Measurements from ENCODE around the gene NUP58.
A peak's percentile ranks its signal among the peaks of the same experiment; 100 is the strongest.

Gene NUP58, protein sequence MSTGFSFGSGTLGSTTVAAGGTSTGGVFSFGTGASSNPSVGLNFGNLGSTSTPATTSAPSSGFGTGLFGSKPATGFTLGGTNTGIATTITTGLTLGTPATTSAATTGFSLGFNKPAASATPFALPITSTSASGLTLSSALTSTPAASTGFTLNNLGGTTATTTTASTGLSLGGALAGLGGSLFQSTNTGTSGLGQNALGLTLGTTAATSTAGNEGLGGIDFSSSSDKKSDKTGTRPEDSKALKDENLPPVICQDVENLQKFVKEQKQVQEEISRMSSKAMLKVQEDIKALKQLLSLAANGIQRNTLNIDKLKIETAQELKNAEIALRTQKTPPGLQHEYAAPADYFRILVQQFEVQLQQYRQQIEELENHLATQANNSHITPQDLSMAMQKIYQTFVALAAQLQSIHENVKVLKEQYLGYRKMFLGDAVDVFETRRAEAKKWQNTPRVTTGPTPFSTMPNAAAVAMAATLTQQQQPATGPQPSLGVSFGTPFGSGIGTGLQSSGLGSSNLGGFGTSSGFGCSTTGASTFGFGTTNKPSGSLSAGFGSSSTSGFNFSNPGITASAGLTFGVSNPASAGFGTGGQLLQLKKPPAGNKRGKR

DNA sequence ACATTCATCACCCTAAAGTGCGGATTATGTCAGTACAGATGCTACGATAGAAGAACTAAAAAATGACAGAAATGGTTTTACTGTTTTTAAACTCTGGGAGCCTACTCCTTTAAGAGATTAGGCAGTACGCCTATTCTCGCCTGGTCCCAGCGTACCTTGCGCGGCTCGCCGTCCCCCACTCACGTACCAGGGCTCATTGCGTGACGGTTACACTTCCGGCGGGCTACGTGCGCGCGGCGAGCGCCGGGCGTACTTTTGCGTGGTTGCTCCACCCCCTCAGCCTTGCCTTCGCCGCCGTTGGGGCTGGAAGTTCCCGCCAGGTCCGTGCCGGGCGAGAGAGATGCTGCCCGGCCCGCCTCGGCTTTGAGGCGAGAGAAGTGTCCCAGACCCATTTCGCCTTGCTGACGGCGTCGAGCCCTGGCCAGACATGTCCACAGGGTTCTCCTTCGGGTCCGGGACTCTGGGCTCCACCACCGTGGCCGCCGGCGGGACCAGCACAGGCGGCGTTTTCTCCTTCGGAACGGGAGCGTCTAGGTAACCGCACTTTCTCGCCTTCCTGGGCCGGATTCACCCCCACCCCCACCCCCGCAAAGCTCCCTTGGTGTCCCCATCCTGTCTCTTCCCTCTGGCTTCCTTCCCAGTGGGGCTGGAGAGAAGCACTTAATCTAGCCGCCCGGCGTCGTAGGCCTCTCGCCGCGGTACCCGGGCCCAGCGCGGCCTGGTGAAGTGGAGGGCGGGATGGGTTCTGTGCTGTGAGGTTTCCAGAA, at the start of gene NUP58:
TSS of gene NUP58 (plus strand) at position 279 of the 767 bp plus-strand sequence. CDS start at position 428, 149 bp downstream.
- DNase-seq, result peak; percentile 95

DNA sequence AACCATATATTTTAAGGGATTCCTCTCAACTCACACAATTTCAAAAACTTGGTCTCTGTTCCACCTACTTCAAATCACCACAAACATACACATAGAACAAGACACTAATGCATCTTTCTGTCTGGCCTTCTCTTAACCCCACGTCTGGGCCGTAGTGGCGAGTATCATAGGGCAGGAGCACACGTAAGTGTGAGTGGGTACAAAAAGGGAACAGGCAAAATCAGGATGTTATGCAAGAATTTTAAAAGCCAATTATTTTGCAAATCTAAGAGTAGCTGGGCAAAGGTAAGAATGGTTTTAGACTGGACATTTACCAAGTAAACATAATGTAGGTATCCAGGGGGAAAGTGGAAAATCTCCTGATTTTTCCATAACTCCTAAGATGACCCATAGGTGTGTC, 49.2 kb upstream of the NUP58 start:
- no peak for DNase-seq

DNA sequence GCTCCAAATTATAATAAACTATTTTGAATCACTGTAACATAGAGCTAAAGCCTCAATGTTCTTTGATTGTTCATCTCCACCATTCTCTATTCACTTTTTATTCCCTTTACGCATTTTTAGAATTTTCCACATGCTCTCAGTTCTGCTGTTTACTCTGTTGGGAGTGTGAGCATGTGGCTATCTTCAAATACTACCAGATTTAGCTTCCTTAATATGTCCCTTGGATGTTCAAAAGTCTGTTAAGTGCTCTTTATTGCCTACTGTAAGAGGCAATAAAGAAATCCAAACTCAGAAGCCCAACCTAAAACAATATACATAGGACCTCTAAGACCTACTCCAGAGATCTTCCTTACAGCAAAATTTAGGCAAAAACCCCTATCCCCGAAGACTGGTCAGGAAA, 48.7 kb upstream of the NUP58 start:
- no peak for DNase-seq

DNA sequence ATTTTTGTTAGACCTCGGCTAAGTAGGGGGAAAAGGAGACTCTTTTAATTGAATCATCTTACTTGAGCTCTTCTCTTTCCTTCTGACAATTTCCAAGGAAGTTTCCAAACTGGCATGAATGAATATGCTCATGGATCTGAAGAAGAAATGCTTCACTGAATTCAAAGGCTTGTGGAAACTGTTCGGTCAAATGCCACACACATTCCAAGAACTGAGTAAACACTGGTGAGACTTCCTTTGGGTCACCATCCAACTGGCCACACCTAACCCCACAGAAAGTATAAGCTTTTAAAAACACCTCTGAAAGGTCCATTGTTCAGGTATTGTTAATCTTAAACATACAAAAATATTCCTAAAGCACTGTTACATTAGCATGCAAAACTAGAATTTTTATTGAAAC, 47.7 kb upstream of the NUP58 start:
- no peak for DNase-seq

DNA sequence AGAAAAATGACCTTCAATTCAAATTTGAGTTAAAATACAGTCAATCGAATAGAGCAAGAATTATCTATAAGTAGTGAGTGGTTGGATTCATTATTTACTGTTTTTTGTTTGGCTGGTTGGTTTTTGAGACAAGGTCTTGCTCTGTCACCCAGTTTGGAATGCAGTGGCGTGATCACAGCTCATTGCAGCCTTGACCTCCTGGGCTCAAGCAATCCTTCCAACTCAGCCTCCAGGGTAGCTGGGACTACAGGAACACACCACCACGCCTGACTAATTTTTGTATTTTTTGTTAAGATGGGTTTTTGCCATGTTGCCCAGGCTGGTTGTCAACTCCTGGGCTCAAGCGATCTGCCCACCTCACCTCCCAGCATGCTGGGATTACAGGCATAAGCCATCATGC, 39.2 kb upstream of the NUP58 start:
- no peak for DNase-seq

DNA sequence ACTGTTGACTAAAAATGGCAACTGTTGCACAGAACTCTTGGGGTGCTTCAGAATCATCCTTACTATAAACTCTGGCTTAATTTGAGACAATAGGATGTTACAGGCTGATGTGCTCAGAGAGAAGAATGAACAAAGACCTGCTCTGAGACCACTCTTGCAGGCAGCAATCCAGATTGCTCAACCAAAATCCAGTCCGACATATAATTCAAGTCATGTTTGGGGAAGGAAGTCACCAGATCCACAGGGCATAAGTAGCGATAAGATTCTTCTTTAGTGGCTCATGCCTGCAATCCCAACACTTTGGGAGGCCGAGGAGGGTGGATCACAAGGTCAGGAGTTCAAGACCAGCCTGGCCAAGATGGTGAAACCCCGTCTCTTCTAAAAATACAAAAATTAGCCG, 34.7 kb upstream of the NUP58 start:
- DNase-seq, result no peak

DNA sequence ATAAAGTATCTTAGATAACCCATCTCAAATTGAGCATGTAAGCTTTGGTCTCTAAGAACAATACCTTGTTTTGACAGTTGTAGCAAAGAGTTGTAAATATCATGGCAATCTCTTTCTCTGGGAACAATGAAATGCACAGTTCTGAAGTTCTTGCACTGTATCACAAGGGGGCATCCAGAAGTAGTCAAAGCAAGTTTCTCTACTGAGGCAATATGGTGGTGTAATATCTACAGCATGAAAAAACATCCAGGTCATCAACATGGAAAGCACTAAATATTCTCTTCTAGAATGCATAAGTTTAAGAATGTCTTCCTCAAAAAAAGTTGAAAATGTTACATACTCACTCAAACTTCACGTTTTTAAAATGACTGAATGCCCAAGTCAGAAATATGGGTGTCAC, 33.7 kb upstream of the NUP58 start:
- no peak for DNase-seq

DNA sequence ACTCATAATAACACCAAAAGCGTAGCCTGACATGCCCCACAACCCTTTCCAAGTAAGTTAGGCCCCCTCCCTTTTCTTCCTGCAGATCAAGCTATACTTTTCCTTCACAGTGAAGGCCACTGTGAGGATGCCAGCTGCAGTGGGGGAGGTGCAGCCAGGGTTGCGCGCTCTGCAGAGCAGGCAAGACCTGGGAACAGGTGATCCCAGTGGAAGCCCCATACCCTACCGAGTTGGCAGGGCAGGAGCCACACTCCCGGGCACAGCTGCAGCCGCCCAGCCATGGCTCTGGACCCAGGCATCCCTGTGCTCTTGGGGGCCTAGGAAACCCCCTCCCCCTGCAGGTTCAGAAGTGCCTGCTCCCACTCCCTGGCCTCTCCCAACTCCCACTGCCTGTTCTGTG, 32.9 kb upstream of the NUP58 start:
- DNase-seq, result no peak

DNA sequence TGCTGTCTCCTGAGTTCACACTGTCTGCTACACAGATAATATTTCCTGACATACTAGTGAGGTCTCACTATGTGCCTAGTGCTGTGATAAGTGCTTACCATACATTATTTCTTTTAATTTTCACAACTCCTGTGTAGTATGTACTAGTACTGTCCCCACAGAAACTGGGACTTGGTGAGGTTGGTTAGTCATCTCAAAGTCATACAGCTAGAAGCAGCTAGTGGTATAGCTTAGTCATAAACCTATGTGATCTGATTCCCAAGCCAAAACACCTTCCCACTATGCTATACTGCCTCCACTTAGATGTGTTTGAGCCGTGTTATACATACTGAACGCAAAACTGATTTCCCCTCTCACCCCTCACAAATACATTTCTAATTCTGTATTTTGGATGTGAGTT, 24.7 kb upstream of the NUP58 start:
- peak; percentile 21 for DNase-seq

DNA sequence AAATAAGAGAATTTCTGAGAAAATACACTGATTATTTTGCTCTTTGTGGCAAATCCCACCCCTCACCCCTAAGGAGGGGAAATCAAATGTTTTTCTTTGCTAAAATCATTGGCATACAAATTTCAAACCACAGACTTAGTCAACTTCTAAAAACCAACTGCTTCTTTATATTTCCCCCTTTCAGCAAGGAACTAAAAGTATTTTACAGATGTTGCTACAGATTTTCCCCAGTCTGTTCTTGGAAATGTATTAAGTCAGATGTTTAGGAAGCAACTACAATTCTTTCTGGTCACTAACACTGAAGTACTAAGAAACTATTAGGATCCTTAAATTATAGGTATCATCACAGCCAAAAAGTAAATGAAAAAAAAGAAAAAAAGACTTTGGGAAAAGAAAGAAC, 21.0 kb upstream of the NUP58 start:
- no peak for DNase-seq

DNA sequence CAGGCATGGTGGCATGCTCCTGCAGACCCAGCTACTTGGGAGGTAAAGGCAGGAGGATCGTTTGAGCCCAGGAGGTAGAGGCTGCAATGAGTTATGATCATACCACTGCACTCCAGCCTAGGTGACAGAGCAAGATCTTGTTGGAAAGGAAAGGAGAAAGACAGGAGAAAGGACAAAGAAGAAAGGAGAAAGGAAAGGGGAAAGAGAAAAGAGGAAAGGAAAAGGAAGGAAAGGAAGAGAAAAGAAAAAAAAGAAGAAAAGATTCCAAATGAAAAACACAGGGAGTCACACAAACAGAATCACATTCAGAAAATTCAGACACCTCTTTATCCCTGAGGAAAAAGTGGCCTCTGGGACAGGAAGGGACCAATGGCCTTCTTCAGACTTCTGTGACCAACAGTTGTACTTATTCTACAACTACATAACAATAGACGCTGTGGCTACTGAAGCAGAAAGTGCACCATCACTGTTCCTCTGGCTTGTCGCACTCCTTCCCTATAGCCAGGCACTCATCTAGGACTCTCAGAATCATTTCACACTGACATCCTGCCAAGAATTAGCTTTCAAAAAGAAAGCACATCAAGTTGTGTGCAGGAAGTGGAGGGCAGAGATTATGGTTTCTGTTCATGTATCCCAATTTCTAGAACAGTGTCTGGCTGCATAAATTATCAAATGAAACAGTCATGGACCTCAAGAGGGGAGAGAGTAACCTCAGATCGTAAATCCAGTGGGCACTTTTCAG, 20.1 kb upstream of the NUP58 start:
- DNase-seq, result no peak

DNA sequence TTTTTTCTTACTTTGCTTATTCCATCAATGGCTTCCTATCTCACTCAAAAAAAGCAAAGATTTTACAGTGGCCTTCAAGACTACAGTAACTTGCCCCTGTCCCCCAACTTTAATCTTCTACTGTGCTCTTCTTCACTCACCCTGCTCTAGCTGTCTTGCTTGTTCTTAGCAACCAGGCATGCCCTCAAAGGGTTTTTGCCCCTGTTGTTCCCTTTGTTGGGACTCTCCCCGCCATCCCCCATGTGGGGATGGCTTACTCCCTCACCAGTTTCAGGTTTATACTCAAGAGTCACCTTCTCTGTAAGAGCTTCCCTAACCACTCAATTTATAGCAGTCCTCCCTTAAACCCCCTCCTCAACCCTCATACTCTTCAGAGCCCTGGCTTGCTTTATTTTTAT, 19.5 kb upstream of the NUP58 start:
- no peak for DNase-seq

DNA sequence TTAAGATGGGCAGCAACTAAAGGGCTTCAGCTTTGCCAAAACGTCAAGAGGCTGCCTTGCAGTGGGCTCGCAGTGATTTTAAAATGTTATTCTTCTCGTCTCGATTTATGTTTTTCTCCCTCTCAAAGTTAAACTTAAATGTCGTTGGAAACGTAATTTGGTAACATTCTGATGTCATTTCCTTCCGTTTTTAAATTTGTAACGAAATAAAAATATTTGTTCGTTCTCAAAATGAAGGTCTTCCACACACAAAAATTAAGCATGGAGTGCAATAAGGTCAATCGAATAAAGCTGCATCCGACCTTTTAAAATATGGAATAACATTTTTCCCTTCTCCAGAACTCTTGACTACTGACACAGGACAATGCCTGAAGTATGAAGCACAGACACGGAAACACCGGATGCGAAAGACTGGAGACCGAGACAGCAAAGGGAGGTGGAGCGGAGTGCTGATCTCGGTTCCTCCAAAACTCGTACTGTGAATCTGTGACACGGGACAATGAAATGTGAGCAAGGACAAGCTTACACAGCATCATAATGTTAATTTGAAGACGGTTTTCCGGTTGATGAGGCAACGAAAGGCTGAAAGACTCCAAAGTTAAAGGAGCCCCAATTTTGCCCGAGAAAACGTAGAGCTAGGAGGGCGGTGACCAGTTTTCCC, 15.0 kb upstream of the NUP58 start:
- DNase-seq, result peak; percentile 41

DNA sequence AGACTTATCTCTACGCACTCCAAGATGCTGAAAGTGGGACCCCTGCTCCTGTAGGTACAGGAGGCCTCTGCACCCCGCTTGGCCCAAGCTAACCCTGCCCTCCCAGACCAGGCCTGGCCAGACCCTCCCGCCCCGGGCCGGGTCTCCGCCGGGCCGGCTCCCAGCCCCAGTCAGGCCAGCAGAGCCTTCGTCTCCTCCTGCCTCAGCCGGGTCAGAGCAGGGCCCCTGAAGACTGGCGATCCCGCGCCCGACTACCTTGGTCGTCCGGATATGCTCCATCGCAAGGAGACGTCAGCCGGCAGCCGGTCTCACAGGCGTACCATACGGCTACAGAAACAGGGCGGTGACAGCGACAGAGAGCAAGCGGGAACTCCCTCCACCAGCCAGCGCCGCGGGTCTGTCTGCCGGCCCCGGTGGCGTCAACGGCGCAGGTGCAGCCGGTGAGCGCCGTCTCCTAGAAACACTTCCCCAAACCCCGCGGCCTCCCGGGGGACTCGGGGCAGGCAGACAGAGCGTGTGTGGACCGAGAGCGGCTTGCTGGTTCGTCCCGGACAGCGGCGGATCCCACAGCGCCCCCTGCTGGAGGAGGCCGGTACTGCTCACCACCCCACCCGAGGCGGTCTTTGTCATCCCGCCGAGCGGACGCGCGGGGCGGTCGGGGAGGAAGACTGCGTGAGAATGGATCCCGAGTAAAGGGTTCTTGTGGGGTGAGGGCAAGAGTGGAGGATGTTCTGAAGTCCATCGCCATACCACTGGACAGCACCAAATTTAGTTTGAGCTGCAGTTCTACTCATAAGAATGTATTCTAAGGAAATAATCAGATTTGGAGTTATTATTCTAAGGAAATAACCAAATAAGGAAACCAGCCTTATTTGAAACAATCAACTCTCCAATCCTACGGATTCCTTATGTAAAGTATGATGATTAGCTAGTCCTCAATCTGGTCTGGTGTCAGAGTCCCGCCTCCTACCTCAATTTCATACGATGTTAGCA, 14.2 kb upstream of the NUP58 start, which contains the start of gene MTMR6:
TSS of gene MTMR6 (minus strand) at position 520 of the 993 bp plus-strand sequence. CDS start at position 279, 241 bp downstream.
- DNase-seq, result peak; percentile 83

DNA sequence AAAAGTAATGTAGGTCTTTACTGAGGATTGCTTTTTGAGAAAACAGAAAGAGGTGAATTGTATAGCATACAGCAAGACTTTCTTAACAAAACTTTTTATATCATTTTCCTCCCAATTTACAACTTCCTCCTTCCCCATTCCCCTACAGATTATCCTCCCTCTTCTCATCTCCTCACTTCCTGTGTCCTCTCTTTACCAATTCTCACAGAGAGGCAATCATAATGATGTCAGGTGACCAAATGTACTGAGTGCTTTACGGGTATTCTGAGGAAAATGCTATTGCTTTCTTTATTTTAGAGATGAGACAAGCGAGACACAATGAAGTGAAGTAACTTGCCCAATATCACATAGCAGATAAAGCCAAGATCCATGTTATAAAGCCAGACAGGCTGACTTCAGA, 12.5 kb upstream of the NUP58 start:
- no peak for DNase-seq

DNA sequence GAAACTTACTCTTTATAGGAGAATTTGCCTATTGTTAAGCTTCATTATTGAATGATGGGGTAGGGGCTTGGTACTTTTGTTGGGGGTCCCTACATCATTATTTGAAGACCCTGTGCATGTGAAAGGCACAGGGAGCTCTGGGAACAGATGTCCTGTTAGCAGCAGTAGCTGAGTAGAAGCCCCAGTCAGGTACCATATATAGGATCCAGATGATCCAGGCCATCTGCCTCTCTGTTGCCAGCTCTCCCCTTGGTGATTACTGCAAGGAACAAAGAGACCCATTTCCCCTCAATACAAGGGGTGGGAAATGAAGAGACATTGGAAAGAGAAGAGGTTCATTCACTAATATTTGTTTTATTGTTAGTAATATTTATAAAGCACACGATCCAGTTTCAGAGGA, 9.7 kb upstream of the NUP58 start:
- DNase-seq, result no peak

DNA sequence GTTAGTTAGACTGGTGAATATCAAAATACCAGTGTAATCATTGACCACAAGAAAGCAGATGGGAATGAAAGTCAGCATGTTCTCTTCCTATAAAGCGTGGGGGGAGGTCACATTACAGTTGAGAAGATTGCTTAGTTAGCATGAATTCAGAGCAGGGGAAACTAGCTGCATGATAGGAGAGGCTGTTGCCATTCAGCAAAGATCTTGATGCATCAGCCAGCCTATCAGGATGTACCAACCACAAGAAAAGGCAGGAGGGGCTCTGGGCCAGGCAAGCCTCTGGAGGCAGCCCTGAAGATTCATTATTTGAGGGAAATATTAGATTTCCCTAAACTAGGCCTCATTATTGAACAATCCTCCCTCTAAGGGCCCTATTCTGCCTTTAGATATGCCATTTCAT, 9.1 kb upstream of the NUP58 start:
- no peak for DNase-seq

DNA sequence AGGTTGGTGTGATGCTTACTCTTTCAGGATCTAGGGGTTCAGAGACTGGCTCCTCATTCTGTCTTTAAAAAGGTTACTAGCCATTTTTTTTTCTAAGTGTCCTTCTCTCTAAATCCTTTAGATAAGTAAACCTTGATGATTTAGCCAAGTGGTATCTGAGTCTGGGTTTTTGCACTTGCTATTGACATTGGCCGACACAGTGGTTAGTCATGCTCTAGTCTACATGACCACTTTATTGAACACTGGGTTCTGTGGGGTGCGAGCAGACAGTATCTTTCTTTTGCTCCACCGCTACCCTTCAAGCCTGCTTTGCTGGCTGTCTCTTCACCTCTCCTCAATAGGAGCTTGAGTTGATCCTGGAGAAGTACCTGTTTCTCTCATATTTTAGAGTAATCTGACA, 6.2 kb upstream of the NUP58 start:
- DNase-seq, result no peak

DNA sequence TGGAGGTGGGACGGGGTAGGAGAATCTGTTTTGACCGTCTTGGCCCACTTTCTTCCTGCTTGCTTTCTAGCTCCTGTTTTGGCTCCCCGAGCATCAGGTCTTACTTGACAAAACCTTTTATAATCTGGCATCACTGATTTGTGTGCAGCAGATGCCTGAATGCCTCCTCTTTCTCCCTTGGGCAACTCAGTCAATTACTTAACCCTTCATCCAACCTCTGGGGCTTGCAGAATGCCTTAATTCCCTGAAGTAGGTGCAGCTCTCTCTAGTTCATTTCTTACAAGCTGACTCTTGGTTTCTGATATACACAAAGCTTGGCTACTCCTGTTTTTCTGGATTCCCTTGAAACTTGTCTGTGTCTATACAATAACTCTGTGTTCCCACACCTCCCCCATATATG, 5.7 kb upstream of the NUP58 start:
- no peak for DNase-seq

DNA sequence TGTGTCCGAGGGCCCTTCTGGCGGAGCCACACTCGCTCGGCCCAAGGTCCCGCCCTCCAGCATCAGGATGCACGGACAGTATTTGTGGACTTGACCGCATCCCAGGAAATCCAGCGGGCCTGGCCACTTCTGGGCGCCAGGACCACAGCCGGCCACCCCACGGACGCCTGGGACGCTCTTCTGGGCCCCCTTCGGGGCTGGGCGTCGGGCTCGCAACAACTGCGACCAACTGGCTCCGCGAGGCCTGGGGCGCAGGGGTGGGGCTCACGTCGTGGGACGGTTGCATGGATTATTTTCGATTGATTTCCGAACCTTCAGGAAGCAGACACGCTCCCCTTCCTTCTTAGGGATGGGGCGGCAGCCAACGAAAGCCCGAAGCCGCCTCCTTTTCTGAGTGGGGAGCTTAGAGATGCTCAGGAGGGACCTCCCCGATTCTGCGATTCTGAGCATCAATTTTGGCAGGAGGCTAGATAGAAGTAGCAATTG, 521 bp upstream of the NUP58 start:
- DNase-seq, result peak; percentile 11

DNA sequence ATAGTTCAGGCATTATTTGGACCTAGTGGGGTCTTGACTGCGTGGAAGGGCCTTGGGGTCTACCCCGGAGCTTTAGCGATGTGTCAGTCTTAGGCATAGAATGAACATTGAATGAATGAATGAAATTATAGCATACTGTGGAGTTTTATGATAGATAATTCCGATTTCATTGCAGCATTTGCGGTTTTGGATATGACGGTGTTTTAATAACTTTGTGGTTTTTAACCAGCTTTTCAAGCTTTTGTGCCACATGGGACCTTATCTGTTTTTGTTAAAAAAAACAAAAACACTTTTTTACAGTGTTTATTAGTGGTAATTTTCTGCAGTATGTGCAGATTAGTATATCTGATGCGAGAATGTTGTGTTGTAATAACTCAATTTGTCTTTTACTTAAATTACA, 696 bp downstream of the NUP58 start:
- no peak for DNase-seq
